PC-9 (cell line): ENCODE results near the gene TMEM18. TPM values are rescaled to one million over a fixed set of nuclear protein-coding genes. Genes with fewer than 3 reads are reported as not detected.
"Not testable (repeated sequence)": the region's sequence is repeated elsewhere in the genome, so short reads cannot be mapped to it uniquely, and the experiment has no call there.

Experiments used
- BruUV-seq: library from RNA; stranded (reverse); fragments of 400-500 nt; replicated peaks from 2 replicates; lab custom pipeline; 2021; lab: Mats Ljungman, UMichigan
- CTCF ChIA-PET: fragments of 300-600 bp; sonication (Branson Sonifier 250); formaldehyde crosslinking; loops from one replicate; lab custom pipeline; 2022; ENCODE audit warnings: antibody characterized with exemption; lab: Charles Lee
- POLR2A ChIA-PET: fragments of 300-600 bp; sonication (Branson Sonifier 250); formaldehyde crosslinking; loops from one replicate; lab custom pipeline; 2022; ENCODE audit warnings: antibody characterized with exemption; ENCODE audit not compliant: unreplicated experiment; lab: Charles Lee
- DNase-seq, 2 experiments: peaks; one replicate each; pipeline versions ENCODE4 v3.0.0 to v3.0.0-alpha.2; 2015 to 2022; ENCODE audit warnings: mixed read lengths in 1 of 2
- H2AFZ ChIP-seq: fragments of 200-600 bp; sonication (generic); 2 replicates; pipeline ENCODE4 v1.8.1; 2017; ENCODE audit warnings: antibody characterized with exemption
- H3F3A ChIP-seq: fragments of 200-600 bp; sonication (generic); 2 replicates; pipeline ENCODE4 v1.8.1; 2017; ENCODE audit warnings: antibody characterized with exemption, mild to moderate bottlenecking, low read depth; ENCODE audit not compliant: insufficient read depth
- H3K27ac ChIP-seq: fragments of 200-600 bp; sonication (generic); 2 replicates; pipeline ENCODE4 v1.6.1; 2016; ENCODE audit warnings: mixed run types
- H3K27me3 ChIP-seq: fragments of 200-600 bp; sonication (generic); 2 replicates; pipeline ENCODE4 v1.6.1; 2016; ENCODE audit warnings: low read depth, mixed run types; ENCODE audit not compliant: insufficient read depth
- H3K36me3 ChIP-seq: fragments of 200-600 bp; sonication (generic); 2 replicates; pipeline ENCODE4 v1.6.1; 2016; ENCODE audit warnings: low read depth, mixed run types
- H3K4me1 ChIP-seq: fragments of 200-600 bp; sonication (generic); replicated peaks from 2 replicates; pipeline ENCODE4 v1.6.1; 2016; ENCODE audit warnings: mixed run types; ENCODE audit not compliant: insufficient read depth
- H3K4me2 ChIP-seq: fragments of 200-600 bp; sonication (generic); 2 replicates; pipeline ENCODE4 v1.6.1; 2017; ENCODE audit warnings: mixed run types
- H3K4me3 ChIP-seq: fragments of 200-600 bp; sonication (generic); 2 replicates; pipeline ENCODE4 v1.6.1; 2016; ENCODE audit warnings: mixed run types
- H3K79me2 ChIP-seq: fragments of 200-600 bp; sonication (generic); 2 replicates; pipeline ENCODE4 v1.6.1; 2017; ENCODE audit warnings: low read depth, mixed run types
- H3K9me2 ChIP-seq: fragments of 200-600 bp; sonication (generic); 2 replicates; pipeline ENCODE4 v1.8.1; 2017; ENCODE audit warnings: mild to moderate bottlenecking; ENCODE audit not compliant: insufficient read depth
- H3K9me3 ChIP-seq: fragments of 200-600 bp; sonication (generic); 2 replicates; pipeline ENCODE4 v1.8.1; 2016; ENCODE audit warnings: low read depth; ENCODE audit not compliant: insufficient read depth
- H4K20me1 ChIP-seq: fragments of 200-600 bp; sonication (generic); 2 replicates; pipeline ENCODE4 v1.8.1; 2017; ENCODE audit not compliant: insufficient read depth
- CTCF ChIP-seq: fragments of 200-600 bp; sonication (generic); conservative IDR thresholded peaks from 2 replicates; pipeline ENCODE4 v1.6.1; 2017; ENCODE audit warnings: mixed run types, antibody characterized with exemption, mild to moderate bottlenecking, moderate library complexity
- EZH2 ChIP-seq: fragments of 200-600 bp; sonication (generic); IDR thresholded peaks from 2 replicates; pipeline ENCODE4 v1.8.0; 2017; ENCODE audit warnings: antibody characterized with exemption, low read depth
- intact Hi-C: fragments of 100-400 bp; cut with micrococcal nuclease; formaldehyde crosslinking; loops from one replicate; pipeline ENCODE4 v1.10.0; 2022; ENCODE audit not compliant: unreplicated experiment
- total RNA-seq: library from RNA; stranded (reverse); gene quantifications from 2 replicates; pipeline ENCODE4 v1.2.3, GENCODE V29; 2021

Gene TMEM18
- total RNA-seq, 1 experiment from 2014 or later, result 30.5 TPM

- intact Hi-C loops, result no loop called here
- Histone ChIP-seq H4K20me1 (no peaks in the 10 kb centered on the region), H3K4me2 (no peak overlapping the region), H3K27ac (no peak overlapping the region), H3K4me3 (no peak overlapping the region), H3F3A (no peaks in the 10 kb centered on the region), H3K9me2 (no peaks in the 10 kb centered on the region), H3K9me3 (peaks cover 9% of the 10 kb centered on the region; the same call in 1 of the 2 replicates), H2AFZ (no peak overlapping the region), H3K4me1 (no peaks in the 10 kb centered on the region; the same call in 1 of the 2 replicates), H3K27me3 (peaks cover 64% of the 10 kb centered on the region), H3K36me3 (no peaks in the 10 kb centered on the region), H3K79me2 (no peaks in the 10 kb centered on the region)
- no TSS peak for BruUV-seq
- ChIA-PET CTCF (no interaction called here), POLR2A (no interaction called here)
- DNase-seq, result no peak
- no peak for TF ChIP-seq CTCF
- no peak for TF ChIP-seq EZH2
Measured at GRCh38 chr2:689237-689636, 12.0 kb upstream of the TMEM18 start.

- Histone ChIP-seq H2AFZ (no peak overlapping the region), H3K4me2 (no peak overlapping the region), H3K9me3 (peaks cover 9% of the 10 kb centered on the region; the same call in 1 of the 2 replicates), H3K4me1 (no peaks in the 10 kb centered on the region; the same call in 1 of the 2 replicates), H3K4me3 (no peak overlapping the region), H3K36me3 (no peaks in the 10 kb centered on the region), H3K27me3 (peaks cover 58% of the 10 kb centered on the region), H4K20me1 (no peaks in the 10 kb centered on the region), H3K27ac (no peak overlapping the region), H3F3A (no peaks in the 10 kb centered on the region), H3K9me2 (no peaks in the 10 kb centered on the region), H3K79me2 (no peaks in the 10 kb centered on the region)
- intact Hi-C loops, result no loop called here
- ChIA-PET CTCF (no interaction called here), POLR2A (no interaction called here)
- DNase-seq, result no peak
- no peak for TF ChIP-seq CTCF
- no peak for TF ChIP-seq EZH2
- BruUV-seq, result no TSS peak
Measured at GRCh38 chr2:688504-689076, 11.4 kb upstream of the TMEM18 start.

GRCh38 chr2:685421-685820 lies 8.2 kb upstream of the TMEM18 start:
- H3K27ac ChIP-seq, result no peak overlapping the region
- ChIA-PET CTCF (no interaction called here), POLR2A (no interaction called here)
- no peaks in the 10 kb centered on the region for H4K20me1 ChIP-seq
- no peaks in the 10 kb centered on the region; the same call in 1 of the 2 replicates for H3K4me1 ChIP-seq
- no peak for TF ChIP-seq CTCF
- TF ChIP-seq EZH2, result no peak
- no peak overlapping the region for H3K4me3 ChIP-seq
- H3K79me2 ChIP-seq, result no peaks in the 10 kb centered on the region
- BruUV-seq, result no TSS peak
- H3K9me3 ChIP-seq, result peaks cover 9% of the 10 kb centered on the region; the same call in 1 of the 2 replicates
- H3F3A ChIP-seq, result no peaks in the 10 kb centered on the region
- peaks cover 41% of the 10 kb centered on the region for H3K27me3 ChIP-seq
- H3K36me3 ChIP-seq, result no peaks in the 10 kb centered on the region
- no peaks in the 10 kb centered on the region for H3K9me2 ChIP-seq
- intact Hi-C loops, result no loop called here
- H3K4me2 ChIP-seq, result no peak overlapping the region
- H2AFZ ChIP-seq, result no peak overlapping the region
- no peak for DNase-seq

- peaks cover 36% of the 10 kb centered on the region for H3K27me3 ChIP-seq
- BruUV-seq, H3K36me3 ChIP-seq, H3K27ac ChIP-seq, H3K4me2 ChIP-seq, H3K79me2 ChIP-seq, H4K20me1 ChIP-seq, H3K4me3 ChIP-seq, intact Hi-C loops, H3K9me3 ChIP-seq, H3F3A ChIP-seq, H3K9me2 ChIP-seq, H2AFZ ChIP-seq, CTCF ChIA-PET, H3K4me1 ChIP-seq, POLR2A ChIA-PET: not testable (repeated sequence)
- DNase-seq, result peak in 1 of 2 experiments; percentile 11
Measured at GRCh38 chr2:684913-685312, 7.7 kb upstream of the TMEM18 start.
